ENCODE results near the gene VPS13C.

VPS13C gene

GRCh38 chr15:61820212-61820611, 240.0 kb downstream of the VPS13C start:
- no peak for DNase-seq (ENCODE audit: low read depth, low spot score)

GRCh38 chr15:61819386-61819785, 240.9 kb downstream of the VPS13C start:
- no peak for DNase-seq (ENCODE audit: low read depth, low spot score)

- DNase-seq (ENCODE audit: low read depth, low spot score), result no peak
These were observed 241.4 kb downstream of the VPS13C start for GRCh38 chr15:61818801-61819200.

- DNase-seq (ENCODE audit: low read depth, low spot score), result no peak
These were observed 243.4 kb downstream of the VPS13C start for GRCh38 chr15:61816856-61817255.

- DNase-seq (ENCODE audit: low read depth, low spot score), result no peak
These were observed 244.7 kb downstream of the VPS13C start for GRCh38 chr15:61815356-61816083.

- DNase-seq (ENCODE audit: low read depth, low spot score), result no peak
These were observed 247.8 kb downstream of the VPS13C start for GRCh38 chr15:61812476-61812875.

GRCh38 chr15:61811952-61812351, 248.3 kb downstream of the VPS13C start:
- no peak for DNase-seq (ENCODE audit: low read depth, low spot score)

GRCh38 chr15:61809216-61809615, 251.0 kb downstream of the VPS13C start:
- DNase-seq (ENCODE audit: low read depth, low spot score), result no peak

- DNase-seq (ENCODE audit: low read depth, low spot score), result no peak
These were observed 252.8 kb downstream of the VPS13C start for GRCh38 chr15:61807281-61807929.
